ENCODE results near the gene FGF18.

FGF18 gene

DNA sequence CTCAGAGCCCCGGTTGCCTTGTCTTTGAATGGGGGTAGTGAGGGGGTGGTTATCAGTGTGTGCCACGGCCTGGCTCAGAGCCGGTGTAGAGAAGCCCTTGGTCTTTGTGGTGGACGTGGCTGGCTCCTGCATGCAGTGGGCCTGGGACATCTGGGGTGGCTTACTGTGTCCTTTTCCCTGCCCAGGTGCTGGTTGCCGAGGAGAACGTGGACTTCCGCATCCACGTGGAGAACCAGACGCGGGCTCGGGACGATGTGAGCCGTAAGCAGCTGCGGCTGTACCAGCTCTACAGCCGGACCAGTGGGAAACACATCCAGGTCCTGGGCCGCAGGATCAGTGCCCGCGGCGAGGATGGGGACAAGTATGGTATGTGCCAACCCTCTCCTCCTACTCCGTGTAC lies 16.5 kb downstream of the FGF18 start:
- H3K36me3 ChIP-seq (ENCODE audit: insufficient read depth), result no peaks in the 10 kb centered on the region
- H3K79me2 ChIP-seq (ENCODE audit: insufficient read depth, low read depth), result no peaks in the 10 kb centered on the region
- H3K4me2 ChIP-seq, result no peak overlapping the region
- no peaks in the 10 kb centered on the region for H3K4me1 ChIP-seq (ENCODE audit: low read depth, poor library complexity, severe bottlenecking)
- no peak overlapping the region for H3K27ac ChIP-seq
- TF ChIP-seq, protein P1, sequence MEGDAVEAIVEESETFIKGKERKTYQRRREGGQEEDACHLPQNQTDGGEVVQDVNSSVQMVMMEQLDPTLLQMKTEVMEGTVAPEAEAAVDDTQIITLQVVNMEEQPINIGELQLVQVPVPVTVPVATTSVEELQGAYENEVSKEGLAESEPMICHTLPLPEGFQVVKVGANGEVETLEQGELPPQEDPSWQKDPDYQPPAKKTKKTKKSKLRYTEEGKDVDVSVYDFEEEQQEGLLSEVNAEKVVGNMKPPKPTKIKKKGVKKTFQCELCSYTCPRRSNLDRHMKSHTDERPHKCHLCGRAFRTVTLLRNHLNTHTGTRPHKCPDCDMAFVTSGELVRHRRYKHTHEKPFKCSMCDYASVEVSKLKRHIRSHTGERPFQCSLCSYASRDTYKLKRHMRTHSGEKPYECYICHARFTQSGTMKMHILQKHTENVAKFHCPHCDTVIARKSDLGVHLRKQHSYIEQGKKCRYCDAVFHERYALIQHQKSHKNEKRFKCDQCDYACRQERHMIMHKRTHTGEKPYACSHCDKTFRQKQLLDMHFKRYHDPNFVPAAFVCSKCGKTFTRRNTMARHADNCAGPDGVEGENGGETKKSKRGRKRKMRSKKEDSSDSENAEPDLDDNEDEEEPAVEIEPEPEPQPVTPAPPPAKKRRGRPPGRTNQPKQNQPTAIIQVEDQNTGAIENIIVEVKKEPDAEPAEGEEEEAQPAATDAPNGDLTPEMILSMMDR (conservative IDR thresholded peaks at IDR 0.05; ENCODE audit: low read depth, low read length), result no peak
- H4K20me1 ChIP-seq (ENCODE audit: insufficient read depth), result no peaks in the 10 kb centered on the region
- no peaks in the 10 kb centered on the region for H3K27me3 ChIP-seq (ENCODE audit: insufficient read depth, low read depth)
- no peak overlapping the region for H3K9ac ChIP-seq
- no peak overlapping the region for H2AFZ ChIP-seq (ENCODE audit: low read depth)
- no peak overlapping the region for H3K4me3 ChIP-seq (IDR thresholded peaks at IDR 0.05; ENCODE audit: insufficient read depth, low read depth, low read length)

DNA sequence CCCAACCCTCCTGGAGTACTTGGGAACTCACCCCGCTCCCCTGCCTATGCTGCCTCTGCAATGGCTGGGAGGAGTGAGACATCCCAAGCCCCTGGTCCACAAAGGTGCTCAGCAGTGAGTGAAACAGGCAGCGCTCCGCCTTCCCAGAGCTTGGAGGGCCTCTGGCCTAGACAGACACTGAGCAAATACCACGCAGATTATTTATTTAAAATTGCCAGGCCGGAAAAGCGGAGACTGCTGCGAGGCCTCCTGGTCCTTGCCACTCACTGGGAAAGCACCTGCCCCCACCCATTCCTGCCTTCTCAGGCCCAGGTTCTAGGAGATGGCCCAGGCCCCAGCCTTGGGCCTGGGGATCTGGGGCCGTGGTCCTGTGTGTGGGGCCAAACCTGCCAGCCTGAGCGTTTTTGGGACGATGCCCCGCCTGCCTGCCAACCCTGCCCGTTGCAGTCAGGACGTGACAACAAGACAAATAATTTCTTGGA lies 17.4 kb downstream of the FGF18 start:
- Histone ChIP-seq H3K36me3 (ENCODE audit: insufficient read depth) (no peaks in the 10 kb centered on the region), H3K9ac (no peak overlapping the region), H3K79me2 (ENCODE audit: insufficient read depth, low read depth) (no peaks in the 10 kb centered on the region), H3K4me3 (IDR thresholded peaks at IDR 0.05; ENCODE audit: insufficient read depth, low read depth, low read length) (no peak overlapping the region), H3K27me3 (ENCODE audit: insufficient read depth, low read depth) (no peaks in the 10 kb centered on the region), H4K20me1 (ENCODE audit: insufficient read depth) (no peaks in the 10 kb centered on the region), H3K4me2 (no peak overlapping the region), H3K27ac (no peak overlapping the region), H2AFZ (ENCODE audit: low read depth) (no peak overlapping the region), H3K4me1 (ENCODE audit: low read depth, poor library complexity, severe bottlenecking) (no peaks in the 10 kb centered on the region)
- TF ChIP-seq, protein P1 (conservative IDR thresholded peaks at IDR 0.05; ENCODE audit: low read depth, low read length), result no peak

DNA sequence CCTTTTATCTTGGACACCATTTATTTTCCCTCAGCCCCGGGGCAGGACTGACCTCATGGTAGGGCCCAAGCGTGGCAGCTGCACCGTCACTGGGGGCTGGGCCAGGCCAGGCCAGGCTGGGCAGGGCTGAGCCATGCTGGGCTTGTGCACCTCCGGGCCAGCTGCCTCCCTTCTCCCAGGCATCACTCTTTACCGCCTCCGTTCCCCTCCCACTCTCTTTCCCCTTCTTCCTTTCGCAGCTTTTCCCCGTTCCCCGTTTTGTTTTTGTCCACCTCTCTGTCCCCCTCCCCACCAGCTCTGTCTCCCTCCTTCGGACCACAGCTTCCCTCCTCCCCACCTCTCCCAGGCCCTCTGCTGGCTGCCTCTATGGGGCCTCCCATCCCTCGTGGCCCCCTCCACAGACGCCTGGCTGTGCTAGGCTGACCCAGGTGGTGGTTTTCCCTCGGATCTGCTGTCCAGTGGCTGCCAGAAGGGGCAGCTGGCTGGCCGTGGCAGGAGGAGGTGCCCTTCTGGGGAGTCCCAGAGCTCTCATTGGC lies 17.9 kb downstream of the FGF18 start:
- H3K4me3 ChIP-seq (IDR thresholded peaks at IDR 0.05; ENCODE audit: insufficient read depth, low read depth, low read length), result no peak overlapping the region
- no peaks in the 10 kb centered on the region for H3K36me3 ChIP-seq (ENCODE audit: insufficient read depth)
- no peaks in the 10 kb centered on the region for H3K79me2 ChIP-seq (ENCODE audit: insufficient read depth, low read depth)
- H3K27ac ChIP-seq, result no peak overlapping the region
- H3K27me3 ChIP-seq (ENCODE audit: insufficient read depth, low read depth), result no peaks in the 10 kb centered on the region
- TF ChIP-seq, protein P1 (conservative IDR thresholded peaks at IDR 0.05; ENCODE audit: low read depth, low read length), result no peak
- H4K20me1 ChIP-seq (ENCODE audit: insufficient read depth), result no peaks in the 10 kb centered on the region
- no peak overlapping the region for H3K4me2 ChIP-seq
- no peak overlapping the region for H2AFZ ChIP-seq (ENCODE audit: low read depth)
- H3K4me1 ChIP-seq (ENCODE audit: low read depth, poor library complexity, severe bottlenecking), result no peaks in the 10 kb centered on the region
- H3K9ac ChIP-seq, result no peak overlapping the region

DNA sequence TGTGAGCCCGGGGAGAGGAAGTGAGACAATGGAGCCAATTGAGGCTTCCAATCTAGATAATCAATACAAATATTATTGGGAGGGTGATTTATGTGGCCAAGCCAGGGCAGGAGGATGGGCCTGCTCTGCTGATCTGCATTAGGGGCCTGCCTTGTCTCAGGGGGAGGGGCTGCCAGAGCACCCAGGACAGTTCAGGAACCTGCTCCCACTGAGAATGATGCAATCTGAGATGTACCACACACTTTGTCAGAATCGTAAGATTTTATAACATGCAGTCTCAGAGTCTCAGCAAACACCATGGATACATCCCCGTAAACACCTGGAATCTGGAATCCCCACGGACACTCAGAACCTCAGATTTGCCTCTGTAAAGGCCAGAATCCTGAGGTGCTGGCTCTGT lies 19.3 kb downstream of the FGF18 start:
- Histone ChIP-seq H3K36me3 (ENCODE audit: insufficient read depth) (no peaks in the 10 kb centered on the region), H3K27ac (no peak overlapping the region), H3K4me3 (IDR thresholded peaks at IDR 0.05; ENCODE audit: insufficient read depth, low read depth, low read length) (no peak overlapping the region), H4K20me1 (ENCODE audit: insufficient read depth) (no peaks in the 10 kb centered on the region), H3K4me1 (ENCODE audit: low read depth, poor library complexity, severe bottlenecking) (no peaks in the 10 kb centered on the region), H3K9ac (no peak overlapping the region), H3K27me3 (ENCODE audit: insufficient read depth, low read depth) (no peaks in the 10 kb centered on the region), H2AFZ (ENCODE audit: low read depth) (no peak overlapping the region), H3K4me2 (no peak overlapping the region), H3K79me2 (ENCODE audit: insufficient read depth, low read depth) (no peaks in the 10 kb centered on the region)
- TF ChIP-seq, protein P1 (conservative IDR thresholded peaks at IDR 0.05; ENCODE audit: low read depth, low read length), result no peak

All from KMS-11 (cell line).